H9 (cell line): ENCODE measurements around the gene EDIL3. TPM values are rescaled to one million over a fixed set of nuclear protein-coding genes. Genes with fewer than 3 reads are reported as not detected.

ENCODE experiments used
- DNase-seq: peaks from one replicate; pipeline ENCODE4 v3.0.0-alpha.2; 2017
- H2AFZ ChIP-seq: one replicate; pipeline ENCODE4 v1.6.1; 2013; ENCODE audit warnings: mild to moderate bottlenecking, low read length, control low read depth, moderate library complexity
- H2AK5ac ChIP-seq: 2 replicates; pipeline ENCODE4 v1.6.1; 2013; ENCODE audit warnings: low read length, control low read depth, mixed read lengths; ENCODE audit not compliant: insufficient read length
- H2BK120ac ChIP-seq: one replicate; pipeline ENCODE4 v1.6.1; 2013; ENCODE audit warnings: low read depth, mild to moderate bottlenecking, low read length, control low read depth, inconsistent platforms; ENCODE audit not compliant: poor library complexity, severe bottlenecking
- H2BK12ac ChIP-seq: 2 replicates; pipeline ENCODE4 v1.6.1; 2013; ENCODE audit warnings: low read length, control low read depth, mixed read lengths, low read depth; ENCODE audit not compliant: insufficient read length
- H2BK15ac ChIP-seq: 2 replicates; pipeline ENCODE4 v1.6.1; 2013; ENCODE audit warnings: low read depth, low read length, control low read depth
- H2BK20ac ChIP-seq: one replicate; pipeline ENCODE4 v1.6.1; 2013; ENCODE audit warnings: low read depth, mild to moderate bottlenecking, low read length, control low read depth, inconsistent platforms; ENCODE audit not compliant: poor library complexity, severe bottlenecking
- H2BK5ac ChIP-seq: 2 replicates; pipeline ENCODE4 v1.6.1; 2013; ENCODE audit warnings: low read length, control low read depth, mixed read lengths; ENCODE audit not compliant: insufficient read length
- H3K14ac ChIP-seq: 2 replicates; pipeline ENCODE4 v1.6.1; 2013; ENCODE audit warnings: low read length, control low read depth; ENCODE audit not compliant: insufficient read depth
- H3K18ac ChIP-seq: 2 replicates; pipeline ENCODE4 v1.6.1; 2013; ENCODE audit warnings: low read depth, mild to moderate bottlenecking, mixed read lengths, low read length, control low read depth; ENCODE audit not compliant: insufficient read length
- H3K23ac ChIP-seq: 2 replicates; pipeline ENCODE4 v1.6.1; 2013; ENCODE audit warnings: low read length, control low read depth, mixed read lengths, low read depth; ENCODE audit not compliant: insufficient read length
- H3K23me2 ChIP-seq: 2 replicates; pipeline ENCODE4 v1.6.1; 2013; ENCODE audit warnings: low read depth, mild to moderate bottlenecking, mixed read lengths, low read length, control low read depth; ENCODE audit not compliant: insufficient read length, poor library complexity, severe bottlenecking
- H3K27ac ChIP-seq: 2 replicates; pipeline ENCODE4 v1.5.1; 2013; ENCODE audit warnings: low read length, control low read depth, mixed read lengths, low read depth; ENCODE audit not compliant: insufficient read length
- H3K27me3 ChIP-seq: 2 replicates; pipeline ENCODE4 v1.6.1; 2013; ENCODE audit warnings: low read length, control low read depth, inconsistent platforms; ENCODE audit not compliant: insufficient read depth
- H3K4ac ChIP-seq: 2 replicates; pipeline ENCODE4 v1.6.1; 2013; ENCODE audit warnings: low read depth, mild to moderate bottlenecking, control low read depth, inconsistent platforms, low read length, moderate library complexity
- H3K4me1 ChIP-seq: 2 replicates; pipeline ENCODE4 v1.6.1; 2013; ENCODE audit warnings: low read length, control low read depth, inconsistent platforms; ENCODE audit not compliant: insufficient read depth
- H3K4me2 ChIP-seq: 2 replicates; pipeline ENCODE4 v1.6.1; 2013; ENCODE audit warnings: low read length, control low read depth, mixed read lengths; ENCODE audit not compliant: insufficient read length, insufficient read depth
- H3K56ac ChIP-seq: 2 replicates; pipeline ENCODE4 v1.6.1; 2013; ENCODE audit warnings: low read depth, mild to moderate bottlenecking, mixed read lengths, low read length, control low read depth; ENCODE audit not compliant: insufficient read length
- H3K79me1 ChIP-seq: 2 replicates; pipeline ENCODE4 v1.6.1; 2013; ENCODE audit warnings: low read depth, mild to moderate bottlenecking, moderate library complexity, low read length, control low read depth, inconsistent platforms; ENCODE audit not compliant: insufficient read depth, poor library complexity, severe bottlenecking
- H3K79me2 ChIP-seq: 2 replicates; pipeline ENCODE4 v1.6.1; 2013; ENCODE audit warnings: low read length, control low read depth, inconsistent platforms; ENCODE audit not compliant: insufficient read depth
- H3K9ac ChIP-seq: 2 replicates; pipeline ENCODE4 v1.6.1; 2013; ENCODE audit warnings: low read length, control low read depth, mixed read lengths; ENCODE audit not compliant: insufficient read length; ENCODE audit errors: extremely low read depth
- H3K9me3 ChIP-seq: one replicate; pipeline ENCODE4 v1.6.1; 2013; ENCODE audit warnings: low read depth, low read length, inconsistent platforms; ENCODE audit not compliant: control insufficient read depth
- H3T11ph ChIP-seq: one replicate; pipeline ENCODE4 v1.6.1; 2013; ENCODE audit warnings: mild to moderate bottlenecking, low read length, control low read depth, inconsistent platforms
- H4K20me1 ChIP-seq: one replicate; pipeline ENCODE4 v1.6.1; 2013; ENCODE audit not compliant: control insufficient read depth, insufficient read length, insufficient read depth
- H4K5ac ChIP-seq: 2 replicates; pipeline ENCODE4 v1.6.1; 2013; ENCODE audit warnings: low read depth, mild to moderate bottlenecking, mixed read lengths, low read length, control low read depth; ENCODE audit not compliant: insufficient read length
- H4K8ac ChIP-seq: replicated peaks from 2 replicates; pipeline ENCODE4 v1.6.1; 2013; ENCODE audit warnings: low read length, control low read depth, mixed read lengths, low read depth; ENCODE audit not compliant: insufficient read length
- H4K91ac ChIP-seq: 2 replicates; pipeline ENCODE4 v1.6.1; 2013; ENCODE audit warnings: low read depth, mild to moderate bottlenecking, moderate library complexity, mixed read lengths, low read length, control low read depth; ENCODE audit not compliant: insufficient read length
- H3K27ac Mint-ChIP-seq, 3 experiments: 2 replicates in 2 of 3; 3 replicates in 1 of 3; pipeline ENCODE4 v1.8.0; 2020 to 2021; ENCODE audit warnings: mixed read lengths in 3 of 3, mild to moderate bottlenecking in 1 of 3, moderate library complexity in 1 of 3
- H3K27me3 Mint-ChIP-seq: 2 replicates; pipeline ENCODE4 v1.8.0; 2021; ENCODE audit warnings: low read depth, mild to moderate bottlenecking, moderate library complexity, mixed read lengths
- H3K36me3 Mint-ChIP-seq, 3 experiments: 2 replicates in 2 of 3; 3 replicates in 1 of 3; pipeline ENCODE4 v1.8.0; 2020 to 2021; ENCODE audit warnings: low read depth in 3 of 3, mixed read lengths in 3 of 3; ENCODE audit not compliant: insufficient read depth in 1 of 3
- H3K4me1 Mint-ChIP-seq, 2 experiments: 2 replicates each; pipeline ENCODE4 v1.8.0; 2020; ENCODE audit warnings: mixed read lengths in 2 of 2
- H3K4me3 Mint-ChIP-seq, 2 experiments: 2 replicates in 1 of 2; 3 replicates in 1 of 2; pipeline ENCODE4 v1.8.0; 2020 to 2021; ENCODE audit warnings: mild to moderate bottlenecking in 2 of 2, mixed read lengths in 2 of 2, moderate library complexity in 1 of 2
- H3K9me3 Mint-ChIP-seq, 2 experiments: 2 replicates in 1 of 2; 3 replicates in 1 of 2; pipeline ENCODE4 v1.8.0; 2020; ENCODE audit warnings: mild to moderate bottlenecking in 2 of 2, mixed read lengths in 2 of 2, moderate library complexity in 1 of 2
- CTCF ChIP-seq: fragments of 200-600 bp; sonication (generic); conservative IDR thresholded peaks from 3 replicates; pipeline ENCODE4 v1.8.0; 2021; ENCODE audit warnings: antibody characterized with exemption, mild to moderate bottlenecking
- WGBS: extraction: QIAGEN DNeasy Blood & Tissue Kit; methylation state at CpG from one replicate; pipeline ENCODE4 v1.1.7; 2013; ENCODE audit warnings: missing lambda C conversion rate, low lambda C conversion rate, mixed read lengths; ENCODE audit not compliant: insufficient read length; ENCODE audit errors: extremely low coverage; 5-methylcytosine and 5-hydroxymethylcytosine counted together
- total RNA-seq: library from RNA; stranded (reverse); gene quantifications from 2 replicates; pipeline ENCODE4 v1.2.1, GENCODE V29; 2021

The EDIL3 gene
- total RNA-seq, 1 experiment from 2014 or later = 61.9 TPM

- no peak overlapping the region for H2AFZ ChIP-seq
- H3K4ac ChIP-seq = no peak overlapping the region
- no peak overlapping the region for H3K18ac ChIP-seq
- no peak overlapping the region for H2BK20ac ChIP-seq
- DNase-seq = no peak
- H3K56ac ChIP-seq = no peak overlapping the region
- H3K27ac ChIP-seq = no peak overlapping the region
- no peaks in the 10 kb centered on the region; the same call in 1 of the 2 replicates for H3K79me2 ChIP-seq
- WGBS = no CpG with 5 or more reads among the region's 4 CpGs
- no peak overlapping the region for H2BK120ac ChIP-seq
- H4K8ac ChIP-seq = no peak overlapping the region
- no peaks in the 10 kb centered on the region for H3K23me2 ChIP-seq
- H3K79me1 ChIP-seq = no peaks in the 10 kb centered on the region
- peak overlapping the region in 1 of 3 experiments; percentile 55; a peak in 2 of 7 replicates for H3K27ac Mint-ChIP-seq
- no peak overlapping the region for H4K91ac ChIP-seq
- H2AK5ac ChIP-seq = no peak overlapping the region
- no peaks in the 10 kb centered on the region for H3K9me3 ChIP-seq
- H4K5ac ChIP-seq = no peak overlapping the region
- no peaks in the 10 kb centered on the region for H4K20me1 ChIP-seq
- H2BK12ac ChIP-seq = no peak overlapping the region
- H3K4me1 Mint-ChIP-seq = peaks cover 16 to 25% of the 10 kb centered on the region in 2 experiments
- H3K9me3 Mint-ChIP-seq = no peaks in the 10 kb centered on the region
- H3K27me3 Mint-ChIP-seq = no peaks in the 10 kb centered on the region
- H3K9ac ChIP-seq = no peak overlapping the region
- no peaks in the 10 kb centered on the region for H3K27me3 ChIP-seq
- H3K4me2 ChIP-seq = no peak overlapping the region
- H2BK5ac ChIP-seq = no peak overlapping the region
- no peak for TF ChIP-seq CTCF
- H3K14ac ChIP-seq = no peak overlapping the region
- peaks cover 4% of the 10 kb centered on the region; the same call in 1 of the 2 replicates for H3K4me1 ChIP-seq
- H3K4me3 Mint-ChIP-seq = no peak overlapping the region
- no peaks in the 10 kb centered on the region; a peak in 1 of 7 replicates for H3K36me3 Mint-ChIP-seq
- H3T11ph ChIP-seq = no peak overlapping the region
- H2BK15ac ChIP-seq = no peak overlapping the region
- no peak overlapping the region for H3K23ac ChIP-seq
Measured at GRCh38 chr5:84287951-84288350, 96.7 kb downstream of the EDIL3 start.
